ENCODE results near the gene NPAS4.

NPAS4 gene

DNA sequence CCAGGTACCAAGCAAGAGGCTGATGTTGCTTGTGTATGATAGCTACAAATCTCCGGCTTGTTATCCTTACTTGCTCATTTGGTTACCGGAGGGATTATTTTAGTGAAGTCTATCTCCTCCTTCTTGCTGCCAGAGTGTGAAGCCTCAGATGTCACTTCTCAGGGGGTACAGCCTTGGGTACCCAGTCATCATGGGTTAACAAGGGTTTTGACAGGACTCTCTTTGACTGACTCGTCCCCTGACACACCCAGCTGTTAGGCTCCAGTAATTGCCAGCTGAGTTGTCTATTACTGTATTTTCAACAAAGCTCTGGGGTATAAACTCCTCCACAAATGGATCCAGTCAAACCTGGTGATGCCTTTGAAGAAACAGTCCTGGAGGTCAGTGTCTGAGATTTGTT, 34.0 kb downstream of the NPAS4 start:
- Histone ChIP-seq H3K9me2 (replicated peaks; ENCODE audit: insufficient read depth, low read length) (no peaks in the 10 kb centered on the region), H3K9me3 (ENCODE audit: insufficient read depth, low read length) (no peaks in the 10 kb centered on the region), H3K4me3 (ENCODE audit: insufficient read depth, low read length, poor library complexity, severe bottlenecking) (no peak overlapping the region), H3K9ac (ENCODE audit: low read length) (no peak overlapping the region), H2AFZ (ENCODE audit: low read depth, low read length, severe bottlenecking) (no peak overlapping the region), H3K27me3 (ENCODE audit: low read length) (no peaks in the 10 kb centered on the region), H3K4me2 (ENCODE audit: low read depth, low read length, poor library complexity, severe bottlenecking) (no peak overlapping the region), H4K20me1 (ENCODE audit: low read depth, low read length) (no peaks in the 10 kb centered on the region), H3K36me3 (ENCODE audit: low read length) (no peaks in the 10 kb centered on the region), H3K27ac (ENCODE audit: low read depth, low read length) (no peak overlapping the region), H3F3A (ENCODE audit: insufficient read depth) (no peaks in the 10 kb centered on the region), H3K79me2 (ENCODE audit: insufficient read depth, low read length) (no peaks in the 10 kb centered on the region)
- TF ChIP-seq, protein P1, sequence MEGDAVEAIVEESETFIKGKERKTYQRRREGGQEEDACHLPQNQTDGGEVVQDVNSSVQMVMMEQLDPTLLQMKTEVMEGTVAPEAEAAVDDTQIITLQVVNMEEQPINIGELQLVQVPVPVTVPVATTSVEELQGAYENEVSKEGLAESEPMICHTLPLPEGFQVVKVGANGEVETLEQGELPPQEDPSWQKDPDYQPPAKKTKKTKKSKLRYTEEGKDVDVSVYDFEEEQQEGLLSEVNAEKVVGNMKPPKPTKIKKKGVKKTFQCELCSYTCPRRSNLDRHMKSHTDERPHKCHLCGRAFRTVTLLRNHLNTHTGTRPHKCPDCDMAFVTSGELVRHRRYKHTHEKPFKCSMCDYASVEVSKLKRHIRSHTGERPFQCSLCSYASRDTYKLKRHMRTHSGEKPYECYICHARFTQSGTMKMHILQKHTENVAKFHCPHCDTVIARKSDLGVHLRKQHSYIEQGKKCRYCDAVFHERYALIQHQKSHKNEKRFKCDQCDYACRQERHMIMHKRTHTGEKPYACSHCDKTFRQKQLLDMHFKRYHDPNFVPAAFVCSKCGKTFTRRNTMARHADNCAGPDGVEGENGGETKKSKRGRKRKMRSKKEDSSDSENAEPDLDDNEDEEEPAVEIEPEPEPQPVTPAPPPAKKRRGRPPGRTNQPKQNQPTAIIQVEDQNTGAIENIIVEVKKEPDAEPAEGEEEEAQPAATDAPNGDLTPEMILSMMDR (IDR thresholded peaks at IDR 0.05; ENCODE audit: insufficient read depth, low read length, poor library complexity, severe bottlenecking) = no peak
- no peak for TF ChIP-seq EZH2phosphoT487 (conservative IDR thresholded peaks at IDR 0.05; ENCODE audit: low read length)

DNA sequence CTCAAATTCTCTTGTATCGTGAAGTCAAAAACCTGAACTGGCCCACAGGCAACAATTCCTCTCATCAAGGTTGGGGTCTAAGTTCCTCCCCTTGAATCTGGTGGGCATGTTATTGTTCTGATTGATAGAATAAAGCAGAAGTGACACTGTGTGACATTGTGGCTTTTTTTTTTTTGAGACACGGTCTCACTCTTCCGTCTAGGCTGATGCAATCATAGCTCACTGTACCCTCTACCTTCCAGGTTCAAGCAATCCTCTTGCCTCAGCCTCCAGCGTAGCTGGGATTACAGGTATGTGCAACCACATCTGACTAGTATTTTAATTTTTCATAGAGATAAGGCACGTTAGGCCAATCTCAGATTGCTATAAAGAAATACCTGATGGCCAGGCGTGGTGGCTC, 37.0 kb downstream of the NPAS4 start:
- Histone ChIP-seq H3F3A (ENCODE audit: insufficient read depth) (no peaks in the 10 kb centered on the region), H3K27me3 (ENCODE audit: low read length) (no peaks in the 10 kb centered on the region), H3K4me2 (ENCODE audit: low read depth, low read length, poor library complexity, severe bottlenecking) (peak overlapping the region; percentile 29), H3K36me3 (ENCODE audit: low read length) (no peaks in the 10 kb centered on the region), H3K27ac (ENCODE audit: low read depth, low read length) (no peak overlapping the region), H3K9me3 (ENCODE audit: insufficient read depth, low read length) (no peaks in the 10 kb centered on the region), H3K79me2 (ENCODE audit: insufficient read depth, low read length) (no peaks in the 10 kb centered on the region), H2AFZ (ENCODE audit: low read depth, low read length, severe bottlenecking) (no peak overlapping the region), H4K20me1 (ENCODE audit: low read depth, low read length) (no peaks in the 10 kb centered on the region), H3K9ac (ENCODE audit: low read length) (no peak overlapping the region; the same call in 1 of the 2 replicates), H3K4me3 (ENCODE audit: insufficient read depth, low read length, poor library complexity, severe bottlenecking) (no peak overlapping the region), H3K9me2 (replicated peaks; ENCODE audit: insufficient read depth, low read length) (no peaks in the 10 kb centered on the region)
- no peak for TF ChIP-seq EZH2phosphoT487 (conservative IDR thresholded peaks at IDR 0.05; ENCODE audit: low read length)
- TF ChIP-seq, protein P1 (IDR thresholded peaks at IDR 0.05; ENCODE audit: insufficient read depth, low read length, poor library complexity, severe bottlenecking) = no peak

DNA sequence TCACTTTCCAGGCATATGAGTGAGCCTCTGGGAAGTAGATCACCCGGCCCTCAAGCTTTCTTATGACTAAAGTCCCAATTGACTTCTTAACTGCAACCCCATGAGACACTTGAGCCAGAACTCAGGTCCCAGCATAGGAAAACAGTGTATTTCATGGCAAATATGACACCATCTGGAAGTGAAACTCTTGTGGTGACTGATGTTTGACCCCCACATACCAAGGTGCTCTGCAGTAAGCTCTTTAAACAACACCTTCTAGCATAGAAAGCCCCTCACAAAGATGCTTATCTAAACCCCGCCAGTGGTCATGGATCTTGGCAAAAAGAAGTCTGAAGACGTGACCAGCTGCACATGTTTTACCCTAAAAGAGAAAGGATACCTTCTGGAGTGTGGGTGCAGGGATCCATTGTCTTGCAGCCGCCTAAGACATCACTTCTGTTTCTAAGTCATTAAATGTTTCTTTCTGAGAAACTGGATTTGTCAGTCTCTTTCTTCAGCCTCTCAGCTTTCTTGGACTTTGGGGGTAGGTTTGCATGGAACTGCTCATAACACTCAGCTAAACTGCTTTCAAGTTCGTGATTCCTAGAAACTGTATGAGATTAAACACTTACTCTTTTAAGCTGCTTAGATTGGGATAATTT, 38.4 kb downstream of the NPAS4 start:
- no peak overlapping the region for H3K27ac ChIP-seq (ENCODE audit: low read depth, low read length)
- H3K79me2 ChIP-seq (ENCODE audit: insufficient read depth, low read length) = no peaks in the 10 kb centered on the region
- H3K27me3 ChIP-seq (ENCODE audit: low read length) = no peaks in the 10 kb centered on the region
- no peak for TF ChIP-seq EZH2phosphoT487 (conservative IDR thresholded peaks at IDR 0.05; ENCODE audit: low read length)
- TF ChIP-seq, protein P1 (IDR thresholded peaks at IDR 0.05; ENCODE audit: insufficient read depth, low read length, poor library complexity, severe bottlenecking) = no peak
- H3K9me3 ChIP-seq (ENCODE audit: insufficient read depth, low read length) = no peaks in the 10 kb centered on the region
- no peak overlapping the region for H3K4me3 ChIP-seq (ENCODE audit: insufficient read depth, low read length, poor library complexity, severe bottlenecking)
- no peaks in the 10 kb centered on the region for H3F3A ChIP-seq (ENCODE audit: insufficient read depth)
- H3K9me2 ChIP-seq (replicated peaks; ENCODE audit: insufficient read depth, low read length) = no peaks in the 10 kb centered on the region
- no peaks in the 10 kb centered on the region for H3K36me3 ChIP-seq (ENCODE audit: low read length)
- no peak overlapping the region for H2AFZ ChIP-seq (ENCODE audit: low read depth, low read length, severe bottlenecking)
- H3K4me2 ChIP-seq (ENCODE audit: low read depth, low read length, poor library complexity, severe bottlenecking) = no peak overlapping the region
- no peaks in the 10 kb centered on the region for H4K20me1 ChIP-seq (ENCODE audit: low read depth, low read length)
- H3K9ac ChIP-seq (ENCODE audit: low read length) = no peak overlapping the region
